ENCODE data around the gene MAP3K5. TPM values are rescaled to one million over a fixed set of nuclear protein-coding genes. Genes with fewer than 3 reads are reported as not detected.
"Not testable (repeated sequence)": the region's sequence is repeated elsewhere in the genome, so short reads cannot be mapped to it uniquely, and the experiment has no call there.

Gene MAP3K5
- total and polyA plus RNA-seq, 2 of the 8 experiments (the other 6 are each of a cell fraction or from before 2014, with no cell fraction given), result 0.63 to 2.6 TPM

GRCh38 chr6:136687894-136688293, 104.4 kb downstream of the MAP3K5 start:
- H3K27me3 ChIP-seq (replicated peaks in 1 of 4; ENCODE audit: control insufficient read depth in 3 of 4, extremely low read depth in 1 of 4, insufficient read depth in 3 of 4, low read length in 3 of 4); H3K4ac ChIP-seq (replicated peaks; ENCODE audit: insufficient read length, low read depth, low read length); H3K79me1 ChIP-seq (ENCODE audit: low read depth, low read length); DNase-seq (ENCODE audit: low read depth in 1 of 2, low spot score in 2 of 2); H4K8ac ChIP-seq (ENCODE audit: extremely low read depth, insufficient read depth, low read length); H2BK15ac ChIP-seq (ENCODE audit: low read length); H3K18ac ChIP-seq (ENCODE audit: extremely low read depth, low read length); H2AFZ ChIP-seq (ENCODE audit: low read length); H3K23me2 ChIP-seq (ENCODE audit: low read depth, low read length); FAIRE-seq; H2BK20ac ChIP-seq (ENCODE audit: low read length); H4K5ac ChIP-seq (ENCODE audit: insufficient read length, low read depth, low read length); H2BK120ac ChIP-seq (replicated peaks; ENCODE audit: low read depth, low read length); H4K20me1 ChIP-seq (replicated peaks in 1 of 2; ENCODE audit: control insufficient read depth in 1 of 2, insufficient read depth in 2 of 2, low read length in 2 of 2); H3K4me3 ChIP-seq (ENCODE audit: extremely low read depth in 1 of 4, insufficient read depth in 2 of 4, low read depth in 3 of 4, low read length in 4 of 4); H3K4me1 ChIP-seq (replicated peaks in 1 of 4; ENCODE audit: control insufficient read depth in 3 of 4, insufficient read depth in 4 of 4, low read length in 3 of 4); POLR2A ChIA-PET (ENCODE audit: partially characterized antibody); H3K56ac ChIP-seq (replicated peaks; ENCODE audit: insufficient read length, low read depth, low read length); H2BK5ac ChIP-seq (ENCODE audit: low read depth, low read length); H3K79me2 ChIP-seq (ENCODE audit: control insufficient read depth in 1 of 2, insufficient read depth in 2 of 2, low read length in 2 of 2); H3K9me3 ChIP-seq (ENCODE audit: insufficient read depth in 2 of 2, low read depth in 1 of 2, low read length in 1 of 2); H4K91ac ChIP-seq (replicated peaks; ENCODE audit: insufficient read length, low read length); H3K23ac ChIP-seq (ENCODE audit: insufficient read length); H2BK12ac ChIP-seq (ENCODE audit: low read depth, low read length); H3K36me3 ChIP-seq (ENCODE audit: control insufficient read depth in 2 of 4, insufficient read depth in 4 of 4, low read length in 3 of 4); H2AK5ac ChIP-seq (ENCODE audit: low read depth, low read length); H3K27ac ChIP-seq (ENCODE audit: low read depth, low read length); H3K9ac ChIP-seq (replicated peaks in 1 of 4; ENCODE audit: extremely low read depth in 1 of 4, low read depth in 3 of 4, low read length in 3 of 4); H3K4me2 ChIP-seq (ENCODE audit: insufficient read depth in 1 of 2, low read depth in 2 of 2, low read length in 2 of 2); H3K14ac ChIP-seq (ENCODE audit: insufficient read length): not testable (repeated sequence)
- WGBS, 2 experiments (ENCODE audit: extremely low coverage in 1 of 2, insufficient coverage in 1 of 2, insufficient read length in 1 of 2, insufficient replicate concordance in 2 of 2, low coverage in 1 of 2, low lambda C conversion rate in 2 of 2, missing lambda C conversion rate in 1 of 2), result 100% methylated on average over 1 of the region's 1 CpG; no CpG with 5 or more reads in 1 of the 2 experiments
- CTCF ChIA-PET (ENCODE audit: partially characterized antibody), result interaction anchor here (0.6 to 3.5 kb wide), 3 partner anchors 19 to 104 kb away, joined by 3 to 14 read pairs (median 4); partner anchors contain the start of gene MAP3K5

All from H1 (cell line).